GM18520 (cell line): Measurements from ENCODE around the gene ANP32E.

Experiments used
- ATAC-seq: cut with Tn5 transposase; IDR thresholded peaks from one replicate; pipeline ENCODE4 v1.9.1; 2021; ENCODE audit not compliant: unreplicated experiment

The ANP32E gene

DNA sequence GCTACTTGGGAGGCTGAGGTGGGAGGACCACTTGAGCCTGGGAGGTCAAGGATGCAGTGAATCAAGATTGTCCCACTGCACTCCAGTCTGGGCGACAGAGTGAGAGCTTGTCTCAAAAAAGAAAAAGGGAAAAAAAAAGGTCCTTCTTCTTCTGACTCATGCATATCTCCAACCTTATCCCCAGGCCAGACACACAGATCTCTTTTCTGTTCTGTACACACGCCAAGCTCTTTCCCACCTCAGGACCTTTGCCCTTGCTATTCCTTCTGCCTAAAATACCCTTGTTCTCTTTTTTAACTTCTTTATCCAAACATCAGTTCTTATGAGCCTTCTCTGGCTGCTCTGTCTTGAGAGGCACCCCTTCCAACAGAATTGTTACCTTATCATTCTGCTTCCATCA, 64.1 kb downstream of the ANP32E start:
- no peak for ATAC-seq

GRCh38 chr1:150168960-150169601, 66.8 kb downstream of the ANP32E start:
- no peak for ATAC-seq
